ENCODE results near the gene ARPP19. TPM values are rescaled to one million over a fixed set of nuclear protein-coding genes. Genes with fewer than 3 reads are reported as not detected.
"Not testable (repeated sequence)": the region's sequence is repeated elsewhere in the genome, so short reads cannot be mapped to it uniquely, and the experiment has no call there.

The ARPP19 gene
- total RNA-seq, 1 donor from 2014 or later: 165 TPM

DNA sequence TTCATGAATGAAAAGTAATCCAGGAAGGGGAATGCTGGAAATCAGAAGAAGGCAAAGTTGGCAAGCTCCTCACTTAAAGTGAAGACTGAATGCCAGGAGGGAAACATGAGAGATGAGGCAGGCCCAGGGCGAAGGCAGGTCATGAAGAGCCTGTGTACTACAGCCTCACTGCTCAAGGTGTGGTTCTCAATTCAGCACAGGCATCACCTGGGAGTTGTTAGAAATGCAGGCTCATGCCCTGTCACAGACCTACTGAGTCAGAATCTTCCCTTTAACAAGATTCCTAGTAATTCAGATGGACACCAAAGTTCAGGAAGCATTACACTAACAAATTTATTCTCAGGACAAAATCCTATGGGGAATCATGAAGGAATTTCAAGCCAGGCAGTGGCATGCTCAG is 54.3 kb downstream of the ARPP19 start:
- no peak for DNase-seq (ENCODE audit: low read depth, low spot score)

DNA sequence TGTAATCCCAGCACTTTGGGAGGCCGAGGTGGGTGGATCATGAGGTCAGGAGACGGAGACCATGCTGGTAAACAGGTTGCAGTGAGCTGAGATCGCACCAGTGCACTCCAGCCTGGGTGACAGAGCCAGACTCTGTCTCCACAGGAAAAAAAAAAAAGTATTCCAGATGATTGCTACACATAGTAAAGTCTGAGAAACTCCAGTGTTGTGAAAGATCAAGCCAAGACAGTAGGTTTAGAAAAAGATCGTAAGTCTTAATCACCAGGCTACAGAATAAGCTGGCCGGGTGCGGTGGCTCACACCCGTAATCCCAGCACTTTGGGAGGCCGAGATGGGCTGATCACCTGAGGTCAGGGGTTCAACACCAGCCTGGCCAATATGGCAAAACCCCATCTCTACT is 56.0 kb downstream of the ARPP19 start:
- DNase-seq (ENCODE audit: low read depth, low spot score): not testable (repeated sequence)

DNA sequence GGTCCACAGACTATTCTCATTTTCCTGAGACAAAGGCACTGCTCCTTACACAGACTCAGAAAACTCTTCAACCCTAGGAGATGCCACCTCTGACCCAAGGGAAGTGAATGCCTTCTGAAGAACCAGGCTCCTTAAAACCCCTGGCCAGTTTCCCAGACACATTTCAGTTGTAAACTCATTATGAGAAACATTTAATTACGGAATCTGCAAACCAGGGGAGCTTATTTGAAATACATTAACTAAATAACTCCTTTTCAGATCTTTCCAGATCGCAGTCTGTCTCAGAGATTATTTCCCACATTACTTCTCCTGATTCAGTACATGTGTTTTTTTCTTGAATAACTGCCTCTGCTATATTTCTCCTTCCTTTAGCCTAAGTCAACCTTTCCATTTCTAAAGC is 57.7 kb downstream of the ARPP19 start:
- DNase-seq (ENCODE audit: low read depth, low spot score): no peak

DNA sequence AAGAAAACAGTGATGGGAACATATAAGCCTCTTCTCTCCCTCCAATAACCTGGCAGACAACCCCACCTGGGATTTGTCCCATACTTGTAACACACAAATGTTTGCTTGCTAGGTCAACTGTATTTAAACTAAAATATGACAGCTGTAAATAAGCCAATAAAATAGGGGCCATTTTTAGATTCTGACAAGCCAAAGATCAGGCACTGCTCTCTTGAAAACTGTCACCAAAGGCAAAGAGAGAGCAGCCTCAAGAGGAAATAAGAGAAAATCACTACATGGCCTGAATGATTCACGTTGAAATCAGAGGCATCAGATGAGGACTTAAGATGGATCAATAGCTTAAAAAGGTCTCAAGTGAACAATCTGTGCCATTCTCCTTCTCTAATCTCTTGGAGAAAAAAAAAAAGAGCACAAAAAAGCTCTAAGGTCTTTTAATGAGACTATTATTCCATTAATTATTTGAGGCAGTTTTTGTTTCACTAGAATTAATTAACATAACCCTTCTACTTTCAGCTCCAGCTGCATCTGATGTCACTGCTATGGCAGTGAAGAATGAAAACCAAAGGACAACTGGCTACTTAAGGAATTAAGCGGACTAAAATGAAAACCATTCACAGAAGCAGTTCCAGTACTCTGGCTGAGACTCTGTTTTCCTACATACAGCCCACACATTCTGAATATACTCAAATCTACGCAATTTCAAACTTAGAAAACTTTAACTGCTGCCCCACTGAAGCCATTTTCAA is 59.2 kb downstream of the ARPP19 start:
- DNase-seq (ENCODE audit: low read depth, low spot score): no peak

DNA sequence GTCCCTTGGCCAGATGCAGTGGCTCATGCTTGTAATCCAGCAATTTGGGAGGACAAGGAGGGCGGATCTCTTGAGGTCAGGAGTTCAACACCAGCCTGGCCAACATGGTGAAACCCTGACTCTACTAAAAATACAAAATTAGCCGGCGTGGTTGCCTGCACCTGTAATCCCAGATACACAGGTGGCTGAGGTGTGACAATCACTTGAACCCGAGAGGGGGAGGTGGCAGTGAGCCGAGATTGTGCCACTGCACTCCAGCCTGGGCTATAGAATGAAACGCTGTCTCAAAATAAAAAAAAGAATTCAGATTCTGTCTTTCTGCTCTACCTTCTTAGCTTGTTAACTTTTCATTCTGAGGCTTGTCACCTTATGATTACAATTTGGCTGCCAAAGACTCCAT is 62.3 kb downstream of the ARPP19 start:
- DNase-seq (ENCODE audit: low read depth, low spot score): no peak

DNA sequence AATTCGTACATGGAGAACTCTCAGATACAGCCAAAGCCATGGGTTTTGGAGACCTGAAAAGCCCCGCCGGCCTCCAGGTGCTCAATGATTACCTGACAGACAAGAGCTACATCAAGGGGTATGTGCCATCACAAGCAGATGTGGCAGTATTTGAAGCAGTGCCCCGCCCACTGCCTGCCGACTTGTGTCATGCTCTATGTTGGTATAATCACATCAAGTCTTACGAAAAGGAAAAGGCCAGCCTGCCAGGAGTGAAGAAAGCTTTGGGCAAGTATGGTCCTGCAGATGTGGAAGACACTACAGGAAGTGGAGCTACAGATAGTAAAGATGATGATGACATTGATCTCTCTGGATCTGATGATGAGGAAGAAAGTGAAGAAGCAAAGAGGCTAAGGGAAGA is 63.7 kb downstream of the ARPP19 start:
- no peak for DNase-seq (ENCODE audit: low read depth, low spot score)

DNA sequence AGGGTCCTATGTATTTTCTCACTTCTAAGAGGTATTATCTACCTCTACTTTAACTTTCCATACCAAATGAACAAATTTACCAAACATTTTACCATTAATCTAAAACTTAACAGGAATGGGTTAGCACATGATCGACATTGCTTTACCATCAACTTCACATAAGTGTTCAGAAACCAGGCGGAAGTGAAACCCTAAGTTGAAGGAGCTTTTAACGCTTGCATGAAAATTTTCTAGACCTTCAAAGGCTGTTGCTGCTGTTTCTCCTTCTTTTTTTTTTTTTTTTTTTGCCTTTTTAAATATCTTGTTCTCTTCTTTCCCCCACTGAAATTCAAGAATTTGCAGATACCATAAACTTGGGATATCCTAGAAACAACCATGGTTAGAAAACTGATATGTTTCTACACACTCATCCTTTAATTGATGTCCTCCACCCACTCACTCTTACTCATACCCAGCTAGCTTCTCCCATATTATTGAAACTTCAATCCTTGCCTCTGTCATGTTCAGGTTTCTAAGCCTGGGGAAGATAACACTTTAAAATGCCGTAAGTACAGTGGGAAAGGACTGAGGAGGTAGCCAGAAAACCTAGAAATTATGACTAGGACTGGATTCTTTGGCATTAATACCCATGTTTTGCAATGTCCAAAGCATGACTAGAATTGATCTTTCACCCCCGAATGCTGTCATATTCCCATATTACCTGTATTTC is 64.9 kb downstream of the ARPP19 start:
- DNase-seq (ENCODE audit: low read depth, low spot score): no peak

DNA sequence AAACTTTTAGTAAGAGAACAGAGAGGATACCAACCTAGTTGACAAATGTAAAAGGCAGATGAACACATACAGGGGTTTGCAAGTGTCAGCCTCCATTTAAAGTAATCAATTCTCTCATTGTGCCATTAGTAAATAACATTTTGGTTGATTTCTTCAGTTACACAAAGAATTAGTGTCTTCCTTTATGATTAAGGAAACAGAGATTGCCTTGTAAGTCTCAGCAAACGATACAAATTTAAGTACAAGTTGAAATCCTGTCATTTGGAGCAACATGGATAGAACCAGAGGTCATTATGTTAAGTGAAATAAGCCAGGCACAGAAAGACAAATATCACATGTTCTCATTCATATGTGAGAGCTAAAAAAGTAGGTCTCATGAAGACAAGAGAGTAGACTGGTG is 66.2 kb downstream of the ARPP19 start:
- DNase-seq (ENCODE audit: low read depth, low spot score): no peak

DNA sequence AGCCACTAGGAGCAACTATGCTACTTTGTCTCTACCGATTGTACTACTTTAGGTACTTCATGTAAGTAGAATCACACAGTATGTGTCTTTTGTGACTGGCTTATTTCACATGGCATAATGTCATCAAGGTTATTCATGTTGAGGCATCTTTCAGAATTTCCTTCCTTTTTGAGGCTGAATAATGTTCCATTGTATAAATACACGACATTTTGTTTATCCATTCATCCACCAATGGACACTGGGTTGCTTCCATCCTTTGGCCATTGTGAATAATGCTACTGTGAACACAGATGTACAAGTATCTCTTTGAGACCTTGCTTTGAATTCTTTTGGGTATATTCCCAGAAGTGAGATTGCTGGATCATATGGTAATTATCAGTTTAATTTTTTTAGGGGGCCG is 69.3 kb downstream of the ARPP19 start:
- DNase-seq (ENCODE audit: low read depth, low spot score): no peak

DNA sequence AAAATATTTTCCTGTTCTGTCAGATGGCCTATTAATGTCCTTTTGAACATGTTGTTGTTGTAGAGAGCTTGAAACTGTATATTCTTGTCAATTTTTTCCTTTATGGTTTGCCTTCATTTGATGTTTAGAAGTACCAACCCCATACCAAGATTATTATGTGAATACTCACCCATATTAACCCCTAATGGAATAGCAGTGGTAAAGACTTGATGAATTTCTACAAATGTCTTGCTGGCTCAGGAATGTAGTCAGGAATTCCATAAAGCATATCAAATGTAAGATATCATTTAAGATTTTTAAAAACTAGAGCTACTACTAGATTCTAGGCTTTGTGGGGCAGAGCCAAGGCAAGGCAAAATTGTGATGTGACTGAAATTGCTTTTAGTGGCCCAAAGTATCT is 70.1 kb downstream of the ARPP19 start:
- no peak for DNase-seq (ENCODE audit: low read depth, low spot score)

Other genes starting within 250 kb of the ARPP19 start
- 155 and 183 TPM in 2 replicates for gene MYO5A, start 40.1 kb downstream of the ARPP19 start, total RNA-seq
- gene ATOSA, start 110.4 kb upstream of the ARPP19 start, total RNA-seq: 26.9 and 41.7 TPM in 2 replicates
- not detected in 2 replicates for gene ONECUT1, start 221.3 kb upstream of the ARPP19 start, total RNA-seq